Right renal pelvis (tissue), 4 donors: ENCODE data around the gene CADPS. TPM values are rescaled to one million over a fixed set of nuclear protein-coding genes. Genes with fewer than 3 reads are reported as not detected.

Experiments
- DNase-seq, 4 donors: peaks; one replicate each; pipeline ENCODE4 v3.0.0-alpha.2; 2013; ENCODE audit warnings: low read depth in 4 of 4, low spot score in 3 of 4, missing footprints in 1 of 4
- polyA plus RNA-seq, 4 donors: library from polyadenylated mRNA; unstranded; fragments of 120-200 nt; gene quantifications; one replicate each; pipeline ENCODE4 v1.2.1, GENCODE V29; 2013; ENCODE audit not compliant: insufficient read length in 4 of 4

CADPS gene
- polyA plus RNA-seq, 4 donors, result 1.6 to 2.6 (median 1.9) TPM

- no peak for DNase-seq
These were observed 118.2 kb downstream of the CADPS start for GRCh38 chr3:62757045-62757444.

- no peak for DNase-seq
These were observed 119.9 kb downstream of the CADPS start for GRCh38 chr3:62755285-62755684.

GRCh38 chr3:62749657-62750056 lies 125.6 kb downstream of the CADPS start:
- DNase-seq, result no peak

- DNase-seq, result no peak
These were observed 126.1 kb downstream of the CADPS start for GRCh38 chr3:62749130-62749529.

GRCh38 chr3:62737449-62737848 lies 137.8 kb downstream of the CADPS start:
- DNase-seq, result no peak

GRCh38 chr3:62735510-62735909 lies 139.7 kb downstream of the CADPS start:
- DNase-seq, result no peak

GRCh38 chr3:62732183-62732904 lies 142.9 kb downstream of the CADPS start:
- no peak for DNase-seq

GRCh38 chr3:62727981-62728380 lies 147.2 kb downstream of the CADPS start:
- DNase-seq, result no peak

- no peak for DNase-seq
These were observed 147.7 kb downstream of the CADPS start for GRCh38 chr3:62727536-62727935.

GRCh38 chr3:62724503-62724902 lies 150.7 kb downstream of the CADPS start:
- DNase-seq, result no peak

- DNase-seq, result no peak
These were observed 151.3 kb downstream of the CADPS start for GRCh38 chr3:62723914-62724217.

- DNase-seq, result peak in 2 of 4 donors; percentile 3 to 5
These were observed 151.9 kb downstream of the CADPS start for GRCh38 chr3:62723166-62723913.

GRCh38 chr3:62722344-62722743 lies 152.9 kb downstream of the CADPS start:
- DNase-seq, result no peak

- DNase-seq, result no peak
These were observed 156.5 kb downstream of the CADPS start for GRCh38 chr3:62718515-62719320.

GRCh38 chr3:62718011-62718410 lies 157.2 kb downstream of the CADPS start:
- DNase-seq, result no peak

GRCh38 chr3:62712746-62713145 lies 162.5 kb downstream of the CADPS start:
- DNase-seq, result no peak

- DNase-seq, result no peak
These were observed 164.5 kb downstream of the CADPS start for GRCh38 chr3:62710751-62711150.

- no peak for DNase-seq
These were observed 166.4 kb downstream of the CADPS start for GRCh38 chr3:62708638-62709373.

GRCh38 chr3:62705721-62706120 lies 169.5 kb downstream of the CADPS start:
- no peak for DNase-seq

GRCh38 chr3:62703451-62704167 lies 171.6 kb downstream of the CADPS start:
- no peak for DNase-seq
